ENCODE measurements around the gene ATXN1. TPM values are rescaled to one million over a fixed set of nuclear protein-coding genes. Genes with fewer than 3 reads are reported as not detected.
"Not testable (repeated sequence)": the region's sequence is repeated elsewhere in the genome, so short reads cannot be mapped to it uniquely, and the experiment has no call there.

The ATXN1 gene
- total RNA-seq, 1 donor from 2014 or later, result 36.0 TPM

- DNase-seq (ENCODE audit: low spot score), result no peak
Measured at GRCh38 chr6:16624636-16625290, 136.5 kb downstream of the ATXN1 start.

- DNase-seq (ENCODE audit: low spot score), result no peak
Measured at GRCh38 chr6:16623731-16624130, 137.5 kb downstream of the ATXN1 start.

- DNase-seq (ENCODE audit: low spot score), result no peak
Measured at GRCh38 chr6:16623029-16623653, 138.1 kb downstream of the ATXN1 start.

GRCh38 chr6:16622193-16622592 is 139.1 kb downstream of the ATXN1 start:
- no peak for DNase-seq (ENCODE audit: low spot score)

GRCh38 chr6:16621002-16621401 is 140.3 kb downstream of the ATXN1 start:
- no peak for DNase-seq (ENCODE audit: low spot score)

- no peak for DNase-seq (ENCODE audit: low spot score)
Measured at GRCh38 chr6:16619777-16620176, 141.5 kb downstream of the ATXN1 start.

- no peak for DNase-seq (ENCODE audit: low spot score)
Measured at GRCh38 chr6:16618962-16619361, 142.3 kb downstream of the ATXN1 start.

- DNase-seq (ENCODE audit: low spot score), result not testable (repeated sequence)
Measured at GRCh38 chr6:16615215-16615614, 146.0 kb downstream of the ATXN1 start.

- DNase-seq (ENCODE audit: low spot score), result not testable (repeated sequence)
Measured at GRCh38 chr6:16614143-16614542, 147.1 kb downstream of the ATXN1 start.

GRCh38 chr6:16613504-16613903 is 147.8 kb downstream of the ATXN1 start:
- DNase-seq (ENCODE audit: low spot score), result not testable (repeated sequence)

GRCh38 chr6:16608444-16608843 is 152.8 kb downstream of the ATXN1 start:
- DNase-seq (ENCODE audit: low spot score), result no peak

- no peak for DNase-seq (ENCODE audit: low spot score)
Measured at GRCh38 chr6:16602035-16602434, 159.2 kb downstream of the ATXN1 start.

GRCh38 chr6:16600701-16601100 is 160.6 kb downstream of the ATXN1 start:
- no peak for DNase-seq (ENCODE audit: low spot score)

GRCh38 chr6:16600026-16600425 is 161.2 kb downstream of the ATXN1 start:
- no peak for DNase-seq (ENCODE audit: low spot score)

- no peak for DNase-seq (ENCODE audit: low spot score)
Measured at GRCh38 chr6:16596616-16597331, 164.5 kb downstream of the ATXN1 start.

- DNase-seq (ENCODE audit: low spot score), result no peak
Measured at GRCh38 chr6:16595514-16596120, 165.6 kb downstream of the ATXN1 start.

- no peak for DNase-seq (ENCODE audit: low spot score)
Measured at GRCh38 chr6:16594849-16595248, 166.4 kb downstream of the ATXN1 start.

GRCh38 chr6:16592223-16592911 is 168.9 kb downstream of the ATXN1 start:
- no peak for DNase-seq (ENCODE audit: low spot score)

- DNase-seq (ENCODE audit: low spot score), result no peak
Measured at GRCh38 chr6:16591396-16592222, 169.7 kb downstream of the ATXN1 start.

GRCh38 chr6:16585805-16586204 is 175.5 kb downstream of the ATXN1 start:
- no peak for DNase-seq (ENCODE audit: low spot score)
